K562 (cell line): ENCODE measurements around the gene STMN3. TPM values are rescaled to one million over a fixed set of nuclear protein-coding genes. Genes with fewer than 3 reads are reported as not detected.

Source experiments
- ATAC-seq: fragments of 200-7000 bp; cut with Tn5 transposase; 3 replicates; pipeline ENCODE4 v1.9.1; 2020; ENCODE audit warnings: moderate library complexity
- BruUV-seq: library from RNA; stranded (reverse); fragments of 400-500 nt; replicated peaks from 2 replicates; lab custom pipeline; 2021; lab: Mats Ljungman, UMichigan
- CTCF ChIA-PET: fragments of 300-600 bp; formaldehyde crosslinking; extraction: SDS; loops from one replicate; lab custom pipeline; 2021; ENCODE audit warnings: low intra/inter-chr PET ratio; lab: Yijun Ruan, JAX
- POLR2A ChIA-PET: fragments of 300-600, 350-650 bp; sonication (Branson Sonifier 250); formaldehyde crosslinking; extraction: SDS; loops from one replicate; lab custom pipeline; 2021; ENCODE audit warnings: antibody characterized with exemption, inconsistent platforms; lab: Yijun Ruan, JAX
- DNase-seq, 4 experiments: peaks; one replicate each; pipeline versions ENCODE4 v3.0.0 to v3.0.0-alpha.2; 2011 to 2018; ENCODE audit warnings: low spot score in 3 of 4, mixed read lengths in 3 of 4; ENCODE audit errors: extremely low read depth in 1 of 4
- FAIRE-seq: peaks from 2 replicates; lab custom pipeline; 2011; peaks lifted over from hg19 to GRCh38; lab: Jason Lieb, UNC
- H2AFZ ChIP-seq: 2 replicates; pipeline ENCODE4 v1.6.0; 2011; ENCODE audit warnings: low read depth, low read length, control low read depth, inconsistent platforms
- H3K27ac ChIP-seq: fragments of 200-600 bp; 3 replicates; pipeline ENCODE4 v1.8.0; 2011; ENCODE audit warnings: low read depth, mild to moderate bottlenecking, control low read depth, inconsistent platforms, low read length, moderate library complexity, mixed read lengths; ENCODE audit errors: extremely low read depth
- H3K27me3 ChIP-seq, 2 experiments: fragments of 300-600 bp in 1 of 2; 2 replicates in 1 of 2; 3 replicates in 1 of 2; pipeline versions ENCODE4 v1.6.0 to v1.8.0; 2011; ENCODE audit warnings: inconsistent platforms in 2 of 2, low read length in 2 of 2, mild to moderate bottlenecking in 1 of 2, mixed read lengths in 1 of 2, moderate library complexity in 1 of 2; ENCODE audit not compliant: control insufficient read depth in 2 of 2, insufficient read depth in 2 of 2
- H3K36me3 ChIP-seq: fragments of 300-600 bp; 3 replicates; pipeline ENCODE4 v1.8.0; 2011; ENCODE audit warnings: mild to moderate bottlenecking, low read length, inconsistent platforms; ENCODE audit not compliant: control insufficient read depth, insufficient read depth
- H3K4me1 ChIP-seq, 2 experiments: fragments of 200-600 bp in 1 of 2; replicated peaks in 1 of 2; 2 replicates in 1 of 2; 3 replicates in 1 of 2; pipeline versions ENCODE4 v1.5.1 to v1.8.0; 2011; ENCODE audit warnings: inconsistent platforms in 2 of 2, low read length in 2 of 2, mild to moderate bottlenecking in 1 of 2, mixed read lengths in 1 of 2, moderate library complexity in 1 of 2; ENCODE audit not compliant: control insufficient read depth in 2 of 2, insufficient read depth in 2 of 2
- H3K4me2 ChIP-seq: 2 replicates; pipeline ENCODE4 v1.6.1; 2011; ENCODE audit warnings: low read length, control low read depth, inconsistent platforms, mixed read lengths; ENCODE audit not compliant: insufficient read depth
- H3K4me3 ChIP-seq: fragments of 200-600 bp; sonication (generic), shearing (Covaris generic); 2 replicates; pipeline ENCODE4 v1.5.1; 2016; ENCODE audit warnings: control low read depth, inconsistent platforms
- H3K79me2 ChIP-seq: fragments of 200-600 bp; 3 replicates; pipeline ENCODE4 v1.8.0; 2011; ENCODE audit warnings: low read length, inconsistent platforms; ENCODE audit not compliant: control insufficient read depth, insufficient read depth
- H3K9ac ChIP-seq, 2 experiments: 2 replicates each; pipeline versions ENCODE4 v1.6.0 to v1.6.1; 2011; ENCODE audit warnings: low read depth in 2 of 2, low read length in 2 of 2, control low read depth in 1 of 2, inconsistent platforms in 1 of 2, mild to moderate bottlenecking in 1 of 2, mixed read lengths in 1 of 2; ENCODE audit not compliant: insufficient read depth in 1 of 2
- H3K9me1 ChIP-seq: one replicate; pipeline ENCODE4 v1.6.0; 2011; ENCODE audit warnings: inconsistent platforms, mild to moderate bottlenecking, low read length, moderate library complexity; ENCODE audit not compliant: control insufficient read depth, insufficient read depth
- H3K9me3 ChIP-seq: replicated peaks from 2 replicates; pipeline ENCODE4 v1.5.1; 2011; ENCODE audit warnings: low read depth, low read length, inconsistent platforms; ENCODE audit not compliant: control insufficient read depth, insufficient read depth
- H4K20me1 ChIP-seq: replicated peaks from 2 replicates; pipeline ENCODE4 v1.6.1; 2011; ENCODE audit warnings: low read length, inconsistent platforms, mixed read lengths; ENCODE audit not compliant: control insufficient read depth, insufficient read depth
- ATF1 ChIP-seq, 2 experiments: fragments of 450-650 bp in 1 of 2; IDR thresholded peaks; 2 replicates each; pipeline ENCODE4 v1.6.1; 2016; ENCODE audit warnings: missing compliant biosample characterization in 1 of 2, missing genetic modification characterization in 1 of 2
- BRD4 ChIP-seq: fragments of 200-600 bp; sonication (generic); IDR thresholded peaks from 2 replicates; pipeline ENCODE4 v1.6.1; 2017; ENCODE audit warnings: inconsistent platforms
- CBX5 ChIP-seq: IDR thresholded peaks from 2 replicates; pipeline ENCODE4 v1.6.1; 2014; ENCODE audit warnings: low read depth, borderline replicate concordance
- CHD1 ChIP-seq: fragments of 200-600 bp; sonication (generic); IDR thresholded peaks from one replicate; pipeline ENCODE4 v1.6.1; 2012; ENCODE audit warnings: mild to moderate bottlenecking, moderate library complexity, low read length, inconsistent platforms
- CHD4 ChIP-seq: fragments of 200-600 bp; sonication (generic); IDR thresholded peaks from 3 replicates; pipeline ENCODE4 v1.6.1; 2012; ENCODE audit warnings: low read depth, mild to moderate bottlenecking, mixed read lengths, low read length, inconsistent platforms; ENCODE audit not compliant: insufficient read depth, insufficient replicate concordance, poor library complexity, severe bottlenecking
- EGR1 ChIP-seq: fragments of 450-650 bp; conservative IDR thresholded peaks from 2 replicates; pipeline ENCODE4 v1.6.1; 2017; ENCODE audit warnings: mild to moderate bottlenecking
- EP400 ChIP-seq: fragments of 450-650 bp; IDR thresholded peaks from 2 replicates; pipeline ENCODE4 v1.6.1; 2017; ENCODE audit warnings: antibody characterized with exemption, mild to moderate bottlenecking, moderate library complexity
- FIP1L1 ChIP-seq: fragments of 200-400 bp; formaldehyde crosslinking; IDR thresholded peaks from 2 replicates; pipeline ENCODE4 v1.6.1; 2018; ENCODE audit warnings: mild to moderate bottlenecking, low read depth, low read length; ENCODE audit not compliant: poor library complexity, severe bottlenecking
- GATAD2B ChIP-seq: fragments of 450-650 bp; IDR thresholded peaks from 2 replicates; pipeline ENCODE4 v1.6.1; 2017; ENCODE audit warnings: mild to moderate bottlenecking, borderline replicate concordance
- HMBOX1 ChIP-seq: sonication (generic); IDR thresholded peaks from 2 replicates; pipeline ENCODE4 v1.6.1; 2016
- IFI16 ChIP-seq: fragments of 250-450 bp; sonication (Bioruptor Pico); IDR thresholded peaks from 2 replicates; pipeline ENCODE4 v2.1.2; 2022; ENCODE audit warnings: mild to moderate bottlenecking, inconsistent platforms
- KDM5B ChIP-seq: fragments of 200-600 bp; sonication (generic); IDR thresholded peaks from 2 replicates; pipeline ENCODE4 v1.6.1; 2012; ENCODE audit warnings: low read depth, mild to moderate bottlenecking, moderate library complexity, low read length, control low read depth, inconsistent platforms; ENCODE audit not compliant: insufficient replicate concordance
- MAX ChIP-seq: sonication (generic); formaldehyde crosslinking; IDR thresholded peaks from 2 replicates; pipeline ENCODE4 v1.9.0; 2022; ENCODE audit warnings: mild to moderate bottlenecking, missing genetic modification reagents
- MTA1 ChIP-seq: fragments of 450-650 bp; IDR thresholded peaks from 2 replicates; pipeline ENCODE4 v1.6.1; 2017; ENCODE audit warnings: borderline replicate concordance
- POLR2A ChIP-seq: fragments of 450-650 bp; conservative IDR thresholded peaks from 2 replicates; pipeline ENCODE4 v1.6.1; 2016
- RBFOX2 ChIP-seq: fragments of 200-400 bp; formaldehyde crosslinking; IDR thresholded peaks from 2 replicates; pipeline ENCODE4 v1.6.1; 2017; ENCODE audit warnings: low read depth, mild to moderate bottlenecking, low read length, moderate library complexity
- RHOXF2B ChIP-seq: fragments of 250-450 bp; sonication (Bioruptor Pico); conservative IDR thresholded peaks from 2 replicates; pipeline ENCODE4 v1.5.1; 2021
- SMARCA4 ChIP-seq: fragments of 450-650 bp; IDR thresholded peaks from 2 replicates; pipeline ENCODE4 v1.6.1; 2016
- TAF1 ChIP-seq: IDR thresholded peaks from 2 replicates; pipeline ENCODE4 v1.6.1; 2011; ENCODE audit warnings: mild to moderate bottlenecking, low read length, moderate library complexity; ENCODE audit not compliant: insufficient read depth, control insufficient read depth, severe bottlenecking; ENCODE audit errors: extremely low read depth
- TARDBP ChIP-seq: fragments of 450-650 bp; IDR thresholded peaks from 2 replicates; pipeline ENCODE4 v1.6.1; 2016
- ZC3H4 ChIP-seq: sonication (generic); formaldehyde crosslinking; IDR thresholded peaks from 2 replicates; pipeline ENCODE4 v1.9.0; 2021; ENCODE audit warnings: missing genetic modification reagents, borderline replicate concordance
- ZNF143 ChIP-seq: sonication (generic); formaldehyde crosslinking; IDR thresholded peaks from 2 replicates; pipeline ENCODE4 v1.9.0; 2022; ENCODE audit warnings: mild to moderate bottlenecking, missing genetic modification reagents
- ZNF668 ChIP-seq: fragments of 250-450 bp; sonication (Bioruptor Pico); IDR thresholded peaks from 2 replicates; pipeline ENCODE4 v1.8.0; 2022; ENCODE audit warnings: mild to moderate bottlenecking, inconsistent platforms
- ZNF830 ChIP-seq: fragments of 250-450 bp; sonication (Bioruptor Pico); IDR thresholded peaks from 2 replicates; pipeline ENCODE4 v1.5.0; 2021; ENCODE audit warnings: mild to moderate bottlenecking
- WGBS: fragments of 100-300 bp; shearing (Covaris generic); methylation state at CpG from one replicate; pipeline ENCODE4 v1.1.6; 2016; ENCODE audit warnings: low coverage, mixed read lengths; ENCODE audit not compliant: insufficient coverage; ENCODE audit errors: missing lambda C conversion rate; 5-methylcytosine and 5-hydroxymethylcytosine counted together
- in situ Hi-C: fragments of 300-500 bp; cut with MboI; formaldehyde crosslinking; loops from 4 replicates; pipeline ENCODE4 v1.15.0; 2018; ENCODE audit warnings: inconsistent platforms, mixed read lengths
- intact Hi-C: fragments of 100-400 bp; cut with micrococcal nuclease; formaldehyde crosslinking; loops from 2 replicates; pipeline ENCODE4 v1.14.2; 2022
- polyA plus RNA-seq, 8 experiments: library from polyadenylated mRNA; depleted of rRNA in 4 of 8; stranded (reverse) in 5 of 8; unstranded in 3 of 8; fragments of >200 nt; fragmentation: Nextera tagmentation in 2 of 8; fragmentation: Illumina TruSeq in 1 of 8; extraction: Ambion mirVana in 2 of 8; extraction: Trizol in 1 of 8; gene quantifications; 2 replicates each; pipeline versions ENCODE4 v1.2.1 to v1.2.3, GENCODE V29; 2011 to 2014; ENCODE audit warnings: inconsistent platforms in 1 of 8, missing spikeins in 1 of 8
- total RNA-seq, 7 experiments: library from RNA; depleted of rRNA in 6 of 7; stranded (reverse); fragments of >200 nt in 6 of 7; fragmentation: Illumina TruSeq in 2 of 7; extraction: Trizol in 2 of 7; gene quantifications; 2 replicates each; pipeline versions ENCODE4 v1.2.1 to v1.2.3, GENCODE V29; 2011 to 2021; ENCODE audit warnings: low replicate concordance in 1 of 7

STMN3 gene
- total and polyA plus RNA-seq, 9 of the 15 experiments (the other 6 are each of a cell fraction or from before 2014, with no cell fraction given): 0.70 to 65.6 (median 29.4) TPM

- intact Hi-C loops (no loop called here), in situ Hi-C loops (no loop called here)
- Histone ChIP-seq H3K27me3 (no peaks in the 10 kb centered on the region), H2AFZ (peak overlapping the region; percentile 81), H3K9me1 (no peaks in the 10 kb centered on the region), H3K79me2 (peaks cover 71% of the 10 kb centered on the region), H3K36me3 (peaks cover 8% of the 10 kb centered on the region; the same call in 1 of the 3 replicates), H3K9me3 (no peaks in the 10 kb centered on the region), H3K4me1 (peaks cover 7 to 46% of the 10 kb centered on the region in 2 experiments; a peak in 4 of 5 replicates), H3K9ac (peak overlapping the region; percentile 98 to 99), H3K4me2 (peak overlapping the region; percentile 94), H4K20me1 (no peaks in the 10 kb centered on the region), H3K27ac (peak overlapping the region; percentile 97), H3K4me3 (peak overlapping the region; percentile 99)
- DNase-seq: peak; percentile 42 to 56 (median 48)
- no TSS peak for BruUV-seq
- WGBS: 14% methylated on average over 14 of the region's 36 CpGs
- peak; percentile 25 for ATAC-seq
- peak; percentile 69 for FAIRE-seq
- CTCF ChIA-PET: no interaction called here
- POLR2A ChIA-PET: interaction anchor here (1.6 kb wide), 1 partner anchor 28 kb away, joined by 3 read pairs; no protein-coding TSS in a partner anchor
- TF ChIP-seq KDM5B: peak; percentile 73
- no peak for TF ChIP-seq ATF1 (CRISPR knock-in tag; IDR thresholded peaks at IDR 0.05)
- TF ChIP-seq ATF1 (tag; IDR thresholded peaks at IDR 0.05): peak; percentile 30; the same call in 1 of the 2 replicates
- TF ChIP-seq CHD4: peak; percentile 57
- TF ChIP-seq MAX: 0 out of 2 replicates have a peak, but pooled peaks have one; percentile 11
- TF ChIP-seq MTA1: no peak
- no peak for TF ChIP-seq IFI16 (CRISPR knock-in tag)
- no peak for TF ChIP-seq ZNF143 (CRISPR knock-in tag)
- TF ChIP-seq TARDBP: no peak
- TF ChIP-seq ZNF668 (CRISPR knock-in tag): no peak
- no peak for TF ChIP-seq ZNF830 (CRISPR knock-in tag)
- peak; percentile 63; the same call in 1 of the 2 replicates for TF ChIP-seq BRD4
- TF ChIP-seq EGR1: peak; percentile 72
- 0 out of 2 replicates have a peak, but pooled peaks have one; percentile 72 for TF ChIP-seq ZC3H4
- TF ChIP-seq POLR2A: 0 out of 2 replicates have a peak, but pooled peaks have one; percentile 52
- 0 out of 2 replicates have a peak, but pooled peaks have one; percentile 34 for TF ChIP-seq GATAD2B
- TF ChIP-seq CHD1: peak; percentile 82
- no peak for TF ChIP-seq RHOXF2B (CRISPR knock-in tag)
- peak; percentile 83 for TF ChIP-seq RBFOX2
- peak; percentile 84 for TF ChIP-seq FIP1L1
- TF ChIP-seq CBX5: no peak
- TF ChIP-seq EP400: 0 out of 2 replicates have a peak, but pooled peaks have one; percentile 25
- 0 out of 2 replicates have a peak, but pooled peaks have one; percentile 42 for TF ChIP-seq HMBOX1
- TF ChIP-seq SMARCA4: 0 out of 2 replicates have a peak, but pooled peaks have one; percentile 15
- TF ChIP-seq TAF1: peak; percentile 34
Measured at GRCh38 chr20:63625771-63626423, 27.3 kb downstream of the STMN3 start.
